Kidney (tissue), 14 donors: ENCODE measurements around the gene EIF4G3. TPM values are rescaled to one million over a fixed set of nuclear protein-coding genes. Genes with fewer than 3 reads are reported as not detected.

Experiments used
- DNase-seq, 5 donors: peaks; one replicate each; pipeline ENCODE4 v3.0.0-alpha.2; 2013 to 2020
- FAIRE-seq: peaks from 2 replicates; lab custom pipeline; 2012; peaks lifted over from hg19 to GRCh38; lab: Jason Lieb, UNC
- H3K27ac ChIP-seq, 2 donors: one replicate each; pipeline ENCODE4 v1.7.0; 2013; ENCODE audit warnings: low read depth in 2 of 2, low read length in 2 of 2, inconsistent platforms in 1 of 2
- H3K27me3 ChIP-seq: one replicate; pipeline ENCODE4 v1.7.1; 2013; ENCODE audit warnings: low read length, inconsistent platforms; ENCODE audit not compliant: control insufficient read depth, insufficient read depth
- H3K36me3 ChIP-seq, 3 donors: one replicate each; pipeline versions ENCODE4 v1.7.0 to v1.7.1; 2013; ENCODE audit warnings: low read length in 3 of 3, control low read depth in 1 of 3, inconsistent platforms in 1 of 3; ENCODE audit not compliant: insufficient read depth in 3 of 3, control insufficient read depth in 2 of 3
- H3K4me1 ChIP-seq, 3 donors: one replicate each; pipeline versions ENCODE4 v1.7.0 to v1.7.1; 2013; ENCODE audit warnings: low read length in 3 of 3, inconsistent platforms in 1 of 3, low read depth in 1 of 3; ENCODE audit not compliant: control insufficient read depth in 2 of 3, insufficient read depth in 2 of 3
- H3K4me3 ChIP-seq, 3 donors: one replicate each; pipeline versions ENCODE4 v1.7.0 to v1.8.1; 2013; ENCODE audit warnings: low read length in 3 of 3, control low read depth in 1 of 3, inconsistent platforms in 1 of 3
- H3K9ac ChIP-seq, 3 donors: one replicate each; pipeline versions ENCODE4 v1.7.0 to v1.7.1; 2013; ENCODE audit warnings: low read length in 3 of 3, control low read depth in 1 of 3, inconsistent platforms in 1 of 3
- H3K9me3 ChIP-seq, 3 donors: one replicate each; pipeline versions ENCODE4 v1.7.0 to v1.7.1; 2013; ENCODE audit warnings: low read length in 3 of 3, control low read depth in 1 of 3, inconsistent platforms in 1 of 3; ENCODE audit not compliant: control insufficient read depth in 2 of 3, insufficient read depth in 1 of 3
- CTCF ChIP-seq: IDR thresholded peaks from 3 replicates; pipeline ENCODE4 v1.5.1; 2012; ENCODE audit warnings: mild to moderate bottlenecking, moderate library complexity, borderline replicate concordance; ENCODE audit not compliant: insufficient read depth; ENCODE audit errors: extremely low read depth
- intact Hi-C: fragments of 100-400 bp; cut with DNase I; formaldehyde crosslinking; loops from one replicate; pipeline ENCODE4 v1.11.1; 2022
- polyA plus RNA-seq: library from polyadenylated mRNA; stranded (reverse); fragments of 350-450 nt; fragmentation: Illumina TruSeq; extraction: RNeasy Lipid Tissue Mini Kit (QIAGEN cat#74804); gene quantifications from one replicate; pipeline ENCODE4 v1.2.3, GENCODE V29; 2014; ENCODE audit warnings: low read depth, low replicate concordance; ENCODE audit not compliant: insufficient read depth
- total RNA-seq: library from RNA; stranded (reverse); fragmentation: NEBNext Ultra II Directional; extraction: Animal tissue kit (Norgen Biotek cat#: 25700); gene quantifications from one replicate; pipeline ENCODE4 v1.2.1, GENCODE V29; 2021
- donor health status: control.
- donor health status: control.
- donor health status: control.
- donor health status: control.
- donor health status: control.
- donor health status: DM: yes; HTN: yes; CAD: no.
- donor health status: Normal renal cell carcinoma (clear cell type).

EIF4G3 gene
- total and polyA plus RNA-seq, 2 donors from 2014 or later = 14.8 to 61.6 TPM

GRCh38 chr1:20891091-20891490 is 285.6 kb downstream of the EIF4G3 start:
- H3K27ac ChIP-seq = no peak overlapping the region
- peaks cover 3 to 12% (median 7%) of the 10 kb centered on the region in 3 donors for H3K36me3 ChIP-seq
- TF ChIP-seq CTCF = no peak
- no peak for DNase-seq
- H3K4me1 ChIP-seq = no peaks in the 10 kb centered on the region
- no peak overlapping the region for H3K4me3 ChIP-seq
- no peak overlapping the region for H3K9ac ChIP-seq
- intact Hi-C loops = no loop called here
- H3K9me3 ChIP-seq = no peaks in the 10 kb centered on the region
- FAIRE-seq = no peak
- H3K27me3 ChIP-seq = no peaks in the 10 kb centered on the region

- DNase-seq (no peak), FAIRE-seq (no peak)
- Histone ChIP-seq H3K27ac (no peak overlapping the region), H3K4me1 (no peaks in the 10 kb centered on the region), H3K27me3 (no peaks in the 10 kb centered on the region), H3K36me3 (peaks cover under 1 to 8% (median 2%) of the 10 kb centered on the region in 3 donors), H3K9ac (no peak overlapping the region), H3K9me3 (no peaks in the 10 kb centered on the region), H3K4me3 (no peak overlapping the region)
- intact Hi-C loops = no loop called here
- no peak for TF ChIP-seq CTCF
Observed at GRCh38 chr1:20887246-20887645, 289.5 kb downstream of the EIF4G3 start.

- Histone ChIP-seq H3K9me3 (no peaks in the 10 kb centered on the region), H3K9ac (no peak overlapping the region), H3K36me3 (peaks cover 0 to 3% (median 0%) of the 10 kb centered on the region in 3 donors), H3K4me3 (no peak overlapping the region), H3K27me3 (no peaks in the 10 kb centered on the region), H3K27ac (no peak overlapping the region), H3K4me1 (no peaks in the 10 kb centered on the region)
- intact Hi-C loops = no loop called here
- FAIRE-seq (no peak), DNase-seq (no peak)
- no peak for TF ChIP-seq CTCF
Observed at GRCh38 chr1:20885121-20885520, 291.6 kb downstream of the EIF4G3 start.

- Histone ChIP-seq H3K27me3 (no peaks in the 10 kb centered on the region), H3K9me3 (no peaks in the 10 kb centered on the region), H3K4me1 (no peaks in the 10 kb centered on the region), H3K4me3 (no peak overlapping the region), H3K36me3 (peaks cover 0 to 3% (median 0%) of the 10 kb centered on the region in 3 donors), H3K9ac (no peak overlapping the region), H3K27ac (no peak overlapping the region)
- DNase-seq (no peak), FAIRE-seq (no peak)
- intact Hi-C loops = no loop called here
- TF ChIP-seq CTCF = no peak
Observed at GRCh38 chr1:20884513-20884912, 292.2 kb downstream of the EIF4G3 start.
